Central memory CD8-positive, alpha-beta T cell (primary cell): Measurements from ENCODE around the gene FLT3.
"Not testable (repeated sequence)": the region's sequence is repeated elsewhere in the genome, so short reads cannot be mapped to it uniquely, and the experiment has no call there.

ENCODE experiments used
- ATAC-seq: fragments of 150-1000 bp; cut with Tn5 transposase; replicated peaks from 2 replicates; pipeline ENCODE4 v1.10.0; 2022; ENCODE audit warnings: mild to moderate bottlenecking, moderate FRiP score, moderate number of reproducible peaks; ENCODE audit not compliant: poor library complexity, severe bottlenecking; ENCODE audit errors: extremely low read depth
- DNase-seq, 2 donors: peaks; one replicate each; pipeline ENCODE4 v3.0.0; 2021; ENCODE audit warnings: low spot score in 2 of 2
- H3K27ac Mint-ChIP-seq: one replicate; pipeline ENCODE4 v1.8.0; 2022; ENCODE audit warnings: low read depth, mild to moderate bottlenecking, moderate library complexity, mixed read lengths
- H3K27me3 Mint-ChIP-seq: one replicate; pipeline ENCODE4 v1.8.0; 2022; ENCODE audit warnings: mixed read lengths
- H3K36me3 Mint-ChIP-seq: one replicate; pipeline ENCODE4 v1.8.0; 2022; ENCODE audit warnings: mild to moderate bottlenecking, moderate library complexity, mixed read lengths; ENCODE audit not compliant: insufficient read depth
- H3K4me1 Mint-ChIP-seq: one replicate; pipeline ENCODE4 v1.8.0; 2022; ENCODE audit warnings: mixed read lengths
- H3K4me3 Mint-ChIP-seq: one replicate; pipeline ENCODE4 v1.8.0; 2022; ENCODE audit warnings: mild to moderate bottlenecking, moderate library complexity, mixed read lengths
- H3K9me3 Mint-ChIP-seq: one replicate; pipeline ENCODE4 v1.8.0; 2022; ENCODE audit warnings: mixed read lengths

FLT3 gene

GRCh38 chr13:27970382-27971235 lies 129.8 kb downstream of the FLT3 start:
- no peak overlapping the region for H3K4me3 Mint-ChIP-seq
- H3K4me1 Mint-ChIP-seq: peaks cover 8% of the 10 kb centered on the region
- DNase-seq (no peak), ATAC-seq (no peak)
- no peak overlapping the region for H3K27ac Mint-ChIP-seq
- H3K27me3 Mint-ChIP-seq: peaks cover 89% of the 10 kb centered on the region
- H3K9me3 Mint-ChIP-seq: no peaks in the 10 kb centered on the region
- peaks cover 2% of the 10 kb centered on the region for H3K36me3 Mint-ChIP-seq

- ATAC-seq: no peak
- no peak overlapping the region for H3K27ac Mint-ChIP-seq
- no peak overlapping the region for H3K4me3 Mint-ChIP-seq
- peaks cover 89% of the 10 kb centered on the region for H3K27me3 Mint-ChIP-seq
- peaks cover 8% of the 10 kb centered on the region for H3K4me1 Mint-ChIP-seq
- no peaks in the 10 kb centered on the region for H3K9me3 Mint-ChIP-seq
- no peak for DNase-seq
- peaks cover 2% of the 10 kb centered on the region for H3K36me3 Mint-ChIP-seq
These were observed 130.5 kb downstream of the FLT3 start for GRCh38 chr13:27969866-27970229.

- H3K27ac Mint-ChIP-seq: no peak within 1 kb of the TSS
- no peak for ATAC-seq
These were observed 131.1 kb downstream of the FLT3 start, which contains the start of gene CDX2 for GRCh38 chr13:27969082-27969865. Gene CDX2 (minus strand): TSS chr13:27969315. CDS start chr13:27969006, 309 bp downstream.

GRCh38 chr13:27968316-27969081 lies 131.9 kb downstream of the FLT3 start:
- DNase-seq (no peak), ATAC-seq (no peak)
- peak overlapping the region; percentile 29 for H3K4me3 Mint-ChIP-seq
- peaks cover 8% of the 10 kb centered on the region for H3K4me1 Mint-ChIP-seq
- peaks cover 89% of the 10 kb centered on the region for H3K27me3 Mint-ChIP-seq
- no peak overlapping the region for H3K27ac Mint-ChIP-seq
- peaks cover 2% of the 10 kb centered on the region for H3K36me3 Mint-ChIP-seq
- no peaks in the 10 kb centered on the region for H3K9me3 Mint-ChIP-seq

More at GRCh38 chr13:27969082-27969865, 131.1 kb downstream of the FLT3 start, which contains the start of gene CDX2:
- DNase-seq: no peak
- Mint-ChIP-seq H3K27me3 (peaks cover 89% of the 10 kb centered on the region), H3K4me1 (peaks cover 8% of the 10 kb centered on the region), H3K9me3 (no peaks in the 10 kb centered on the region), H3K36me3 (peaks cover 2% of the 10 kb centered on the region), H3K4me3 (peak within 1 kb of the TSS; percentile 29)

- Mint-ChIP-seq H3K4me1 (peaks cover 8% of the 10 kb centered on the region), H3K27me3 (peaks cover 90% of the 10 kb centered on the region), H3K27ac (peak overlapping the region; percentile 55), H3K36me3 (peaks cover 2% of the 10 kb centered on the region), H3K4me3 (peak overlapping the region; percentile 29), H3K9me3 (no peaks in the 10 kb centered on the region)
- ATAC-seq: no peak
- no peak for DNase-seq
These were observed 132.6 kb downstream of the FLT3 start for GRCh38 chr13:27967736-27968315.

- peak overlapping the region; percentile 29 for H3K4me3 Mint-ChIP-seq
- no peaks in the 10 kb centered on the region for H3K9me3 Mint-ChIP-seq
- DNase-seq (no peak), ATAC-seq (no peak)
- H3K4me1 Mint-ChIP-seq: peaks cover 8% of the 10 kb centered on the region
- peak overlapping the region; percentile 55 for H3K27ac Mint-ChIP-seq
- peaks cover 2% of the 10 kb centered on the region for H3K36me3 Mint-ChIP-seq
- H3K27me3 Mint-ChIP-seq: peaks cover 95% of the 10 kb centered on the region
These were observed 133.1 kb downstream of the FLT3 start for GRCh38 chr13:27967203-27967735.

- Mint-ChIP-seq H3K4me3 (no peak overlapping the region), H3K9me3 (no peaks in the 10 kb centered on the region), H3K36me3 (peaks cover 2% of the 10 kb centered on the region), H3K4me1 (peaks cover 8% of the 10 kb centered on the region), H3K27ac (no peak overlapping the region), H3K27me3 (peaks cover 95% of the 10 kb centered on the region)
- ATAC-seq (no peak), DNase-seq (no peak)
These were observed 133.7 kb downstream of the FLT3 start for GRCh38 chr13:27966641-27967202.

- H3K9me3 Mint-ChIP-seq: no peaks in the 10 kb centered on the region
- no peak overlapping the region for H3K4me3 Mint-ChIP-seq
- peaks cover 2% of the 10 kb centered on the region for H3K36me3 Mint-ChIP-seq
- no peak overlapping the region for H3K27ac Mint-ChIP-seq
- ATAC-seq (no peak), DNase-seq (no peak)
- peaks cover 8% of the 10 kb centered on the region for H3K4me1 Mint-ChIP-seq
- peaks cover 95% of the 10 kb centered on the region for H3K27me3 Mint-ChIP-seq
These were observed 134.4 kb downstream of the FLT3 start for GRCh38 chr13:27965740-27966640.

- Mint-ChIP-seq H3K36me3 (peaks cover 2% of the 10 kb centered on the region), H3K9me3 (no peaks in the 10 kb centered on the region), H3K27me3 (peaks cover 91% of the 10 kb centered on the region), H3K4me1 (peaks cover 8% of the 10 kb centered on the region), H3K4me3 (no peak overlapping the region), H3K27ac (no peak overlapping the region)
- no peak for DNase-seq
- no peak for ATAC-seq
These were observed 135.0 kb downstream of the FLT3 start for GRCh38 chr13:27965343-27965739.

- Mint-ChIP-seq H3K9me3 (no peaks in the 10 kb centered on the region), H3K27me3 (peaks cover 91% of the 10 kb centered on the region), H3K27ac (no peak overlapping the region), H3K4me3 (no peak overlapping the region), H3K4me1 (peaks cover 8% of the 10 kb centered on the region), H3K36me3 (peaks cover 2% of the 10 kb centered on the region)
- no peak for ATAC-seq
- no peak for DNase-seq
These were observed 135.5 kb downstream of the FLT3 start for GRCh38 chr13:27964741-27965323.

GRCh38 chr13:27964206-27964605 lies 136.2 kb downstream of the FLT3 start:
- not testable (repeated sequence) for ATAC-seq, H3K4me1 Mint-ChIP-seq, DNase-seq, H3K27ac Mint-ChIP-seq, H3K4me3 Mint-ChIP-seq, H3K36me3 Mint-ChIP-seq, H3K9me3 Mint-ChIP-seq
- H3K27me3 Mint-ChIP-seq: peaks cover 91% of the 10 kb centered on the region
